HG03196 (cell line): ENCODE results near the gene TRIM14.

Source experiments
- ATAC-seq: cut with Tn5 transposase; IDR thresholded peaks from one replicate; pipeline ENCODE4 v1.9.1; 2021; ENCODE audit not compliant: unreplicated experiment

TRIM14 gene

GRCh38 chr9:98056269-98057137, 62.5 kb downstream of the TRIM14 start, which contains the start of gene NANS:
NANS (plus strand) TSS chr9:98056732; CDS start chr9:98056809, 77 bp downstream.
- peak; percentile 92 for ATAC-seq

- no peak for ATAC-seq
Observed at GRCh38 chr9:98054376-98054951, 64.6 kb downstream of the TRIM14 start.

GRCh38 chr9:98050351-98050750, 68.7 kb downstream of the TRIM14 start:
- ATAC-seq = no peak

GRCh38 chr9:98049288-98050072, 69.5 kb downstream of the TRIM14 start:
- ATAC-seq = no peak

GRCh38 chr9:98047002-98047401, 72.0 kb downstream of the TRIM14 start:
- no peak for ATAC-seq

GRCh38 chr9:98046180-98046543, 72.9 kb downstream of the TRIM14 start:
- ATAC-seq = no peak

GRCh38 chr9:98045234-98046179, 73.5 kb downstream of the TRIM14 start:
- ATAC-seq = peak; percentile 76

- ATAC-seq = no peak
Observed at GRCh38 chr9:98043915-98044314, 75.1 kb downstream of the TRIM14 start.

GRCh38 chr9:98040212-98040611, 78.8 kb downstream of the TRIM14 start:
- no peak for ATAC-seq

GRCh38 chr9:98039607-98040017, 79.4 kb downstream of the TRIM14 start:
- ATAC-seq = no peak

GRCh38 chr9:98038958-98039357, 80.1 kb downstream of the TRIM14 start:
- no peak for ATAC-seq

- no peak for ATAC-seq
Observed at GRCh38 chr9:98037357-98037756, 81.7 kb downstream of the TRIM14 start.

GRCh38 chr9:98034593-98035546, 84.2 kb downstream of the TRIM14 start:
- peak; percentile 51 for ATAC-seq

- ATAC-seq = no peak
Observed at GRCh38 chr9:98031935-98032334, 87.1 kb downstream of the TRIM14 start.

GRCh38 chr9:98031169-98031568, 87.9 kb downstream of the TRIM14 start:
- ATAC-seq = no peak

GRCh38 chr9:98024702-98025101, 94.3 kb downstream of the TRIM14 start:
- ATAC-seq = no peak

GRCh38 chr9:98022447-98022846, 96.6 kb downstream of the TRIM14 start:
- no peak for ATAC-seq

GRCh38 chr9:98021306-98022040, 97.5 kb downstream of the TRIM14 start:
- ATAC-seq = no peak
